Measurements from ENCODE around the gene VAMP7.
A peak's percentile ranks its signal among the peaks of the same experiment; 100 is the strongest.
"Not testable (repeated sequence)": the region's sequence is repeated elsewhere in the genome, so short reads cannot be mapped to it uniquely, and the experiment has no call there.

Gene VAMP7, protein sequence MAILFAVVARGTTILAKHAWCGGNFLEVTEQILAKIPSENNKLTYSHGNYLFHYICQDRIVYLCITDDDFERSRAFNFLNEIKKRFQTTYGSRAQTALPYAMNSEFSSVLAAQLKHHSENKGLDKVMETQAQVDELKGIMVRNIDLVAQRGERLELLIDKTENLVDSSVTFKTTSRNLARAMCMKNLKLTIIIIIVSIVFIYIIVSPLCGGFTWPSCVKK

GRCh38 chrX:155881158-155881993, at the start of gene VAMP7:
Gene VAMP7 (plus strand): TSS chrX:155881345. CDS start chrX:155889467, 8,122 bp downstream.
- peak; percentile 43 to 72 for DNase-seq

DNA sequence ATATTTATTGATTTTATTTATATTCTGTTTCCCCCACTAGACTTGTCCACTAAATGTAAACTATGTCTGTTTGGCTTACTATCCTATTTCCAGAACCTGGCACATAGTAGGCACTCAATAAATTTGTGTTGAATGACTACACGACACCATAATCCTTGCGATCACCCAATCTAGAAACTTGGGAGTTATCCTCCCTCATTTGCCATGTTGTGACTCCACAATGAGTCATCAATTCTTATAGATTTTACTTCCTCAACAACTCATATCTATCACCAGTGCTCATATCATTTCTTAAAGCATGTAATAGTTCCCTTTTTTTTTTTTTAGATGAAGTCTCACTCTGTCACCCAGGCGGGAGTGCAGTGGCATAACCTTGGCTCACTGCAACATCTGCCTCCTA, 39.9 kb upstream of the VAMP7 start:
- peak in 1 of 2 donors; percentile 43 for DNase-seq

DNA sequence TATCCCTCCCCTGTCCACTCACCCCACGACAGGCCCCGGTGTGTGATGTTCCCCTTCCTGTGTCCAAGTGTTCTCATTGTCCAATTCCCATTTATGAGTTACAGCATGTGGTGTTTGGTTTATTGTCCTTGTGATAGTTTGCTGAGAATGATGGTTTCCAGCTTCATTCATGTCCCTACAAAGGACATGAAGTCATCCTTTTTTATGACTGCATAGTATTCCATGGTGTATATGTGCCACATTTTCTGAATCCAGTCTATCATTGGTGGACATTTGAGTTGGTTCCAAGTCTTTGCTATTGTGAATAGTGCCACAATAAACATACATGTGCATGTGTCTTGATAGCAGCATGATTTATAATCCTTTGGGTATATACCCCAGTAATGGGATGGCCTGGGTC, 29.4 kb upstream of the VAMP7 start:
- DNase-seq: not testable (repeated sequence)

- DNase-seq: no peak
Measured at GRCh38 chrX:155857561-155857960, 23.6 kb upstream of the VAMP7 start.

DNA sequence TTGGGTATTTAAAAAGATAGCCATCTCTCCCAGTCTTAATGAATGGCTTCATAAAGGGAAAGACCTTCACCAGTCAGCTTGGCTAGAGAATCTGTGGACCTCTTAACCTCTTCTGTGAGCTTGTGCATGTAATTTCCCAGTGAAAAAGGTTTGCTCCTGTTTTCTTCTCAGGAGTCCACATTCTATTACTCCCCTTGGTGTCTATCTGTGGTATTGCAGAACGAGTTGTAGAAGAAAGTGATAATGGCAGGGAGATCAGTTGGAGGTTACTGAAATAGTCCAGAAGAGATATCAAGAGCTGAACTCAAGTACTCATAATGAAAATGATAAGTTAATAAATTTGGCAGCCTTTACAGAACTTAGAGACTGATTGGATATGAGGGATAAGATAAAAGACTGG, 16.5 kb upstream of the VAMP7 start:
- DNase-seq: no peak

DNA sequence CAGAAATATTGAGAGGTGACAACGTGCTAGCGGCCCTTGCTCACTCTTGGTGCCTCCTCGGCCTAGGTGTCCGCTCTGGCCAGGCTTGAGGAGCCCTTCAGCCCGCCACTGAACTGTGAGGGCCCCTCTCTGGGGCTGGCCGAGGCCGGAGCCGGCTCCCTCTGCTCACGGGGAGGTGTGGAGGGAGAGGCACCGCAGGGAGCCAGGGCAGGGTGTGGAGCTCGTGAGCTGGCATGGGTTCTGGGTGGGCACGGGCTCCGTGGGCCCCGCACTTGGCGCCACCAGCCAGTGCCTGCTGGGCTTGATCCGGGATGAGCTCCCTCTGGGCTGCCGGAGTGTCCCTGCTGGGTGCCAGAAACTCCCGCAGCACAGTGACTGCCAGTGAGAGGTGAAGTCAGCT, 16.0 kb upstream of the VAMP7 start:
- no peak for DNase-seq

- DNase-seq: no peak
Measured at GRCh38 chrX:155867821-155868220, 13.3 kb upstream of the VAMP7 start.

DNA sequence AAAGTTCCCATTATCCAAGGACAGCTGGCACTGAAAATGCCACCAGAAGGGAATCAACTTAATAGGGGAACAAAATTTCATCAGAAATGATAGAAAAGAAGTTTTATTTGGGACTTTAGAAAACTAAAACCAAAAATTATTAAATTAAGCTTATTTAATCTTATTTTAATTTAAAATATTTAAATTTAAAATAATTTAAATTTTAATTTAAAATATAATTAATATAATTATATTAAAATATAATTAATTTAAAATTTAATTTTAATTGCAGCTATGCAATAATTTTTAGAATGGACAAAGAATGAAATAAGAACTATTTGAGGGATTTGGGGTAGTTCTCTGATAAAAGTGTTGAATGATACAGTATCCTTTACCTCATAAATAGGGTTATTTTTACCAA, 10.2 kb upstream of the VAMP7 start:
- DNase-seq: no peak

GRCh38 chrX:155871934-155872333, 9.2 kb upstream of the VAMP7 start:
- DNase-seq: no peak

GRCh38 chrX:155873188-155873587, 8.0 kb upstream of the VAMP7 start:
- DNase-seq: no peak

DNA sequence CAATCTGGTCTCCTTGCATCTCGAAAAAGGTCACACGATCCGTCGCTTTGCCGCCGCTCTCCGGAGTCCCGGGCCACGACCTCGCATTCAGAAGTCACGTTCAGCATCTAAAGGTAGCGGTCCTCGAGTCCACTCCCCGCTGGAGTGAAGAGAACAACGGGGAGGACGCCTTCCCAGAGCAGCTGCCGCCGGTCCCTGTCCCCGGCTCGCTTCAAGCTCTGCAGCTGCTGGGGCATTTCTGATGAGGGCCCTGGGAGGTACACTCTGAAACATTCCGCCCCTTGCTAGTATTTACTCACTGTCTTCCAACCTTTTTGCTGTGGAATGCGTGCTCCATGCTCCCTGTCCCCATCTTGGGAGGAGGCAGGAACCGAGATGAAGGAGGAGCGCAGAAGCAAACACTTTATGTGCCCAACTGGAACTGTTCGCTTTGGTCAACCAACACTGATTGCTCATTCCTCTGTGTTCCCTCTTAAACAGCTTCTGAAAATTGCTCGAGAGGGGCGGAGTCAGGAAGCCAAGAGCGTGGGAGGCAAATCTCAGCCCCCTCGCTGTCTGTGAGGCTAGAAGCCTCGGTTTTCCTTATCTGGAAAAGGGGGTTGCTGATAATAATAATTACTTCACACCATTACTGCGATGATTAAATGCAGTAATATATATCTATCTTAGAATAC, 6.4 kb upstream of the VAMP7 start:
- DNase-seq: no peak

- DNase-seq: no peak
Measured at GRCh38 chrX:155876704-155877103, 4.4 kb upstream of the VAMP7 start.

GRCh38 chrX:155877288-155877687, 3.9 kb upstream of the VAMP7 start:
- no peak for DNase-seq

DNA sequence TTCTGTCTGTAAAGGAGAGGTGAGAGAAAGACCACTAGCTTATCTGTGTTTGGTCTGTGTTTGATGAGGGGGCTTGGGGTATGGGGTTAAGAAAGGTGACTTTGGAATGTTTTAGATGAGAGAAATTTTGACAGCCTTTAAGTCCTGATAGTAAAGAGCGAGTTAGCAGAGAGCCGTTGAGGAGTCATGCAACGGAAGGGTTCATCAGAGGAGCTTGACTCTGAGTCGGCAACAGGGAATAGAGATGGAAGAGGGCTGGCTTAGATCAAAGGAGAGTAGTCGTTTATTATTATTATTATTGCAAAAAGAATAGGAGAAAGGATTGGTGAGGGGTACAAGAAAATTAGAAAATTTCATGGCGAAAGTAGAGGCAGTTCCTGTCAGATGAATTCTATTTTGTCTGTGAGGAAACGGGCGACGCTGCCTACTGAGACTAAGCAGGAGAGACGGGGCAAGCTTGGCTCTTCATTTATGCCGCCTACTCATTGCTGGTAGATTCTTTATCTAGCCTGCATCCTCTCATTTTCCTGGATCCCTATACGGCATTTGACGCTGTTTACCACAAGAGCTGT, 473 bp upstream of the VAMP7 start:
- no peak for DNase-seq

GRCh38 chrX:155886409-155886808, 5.3 kb downstream of the VAMP7 start:
- no peak for DNase-seq

DNA sequence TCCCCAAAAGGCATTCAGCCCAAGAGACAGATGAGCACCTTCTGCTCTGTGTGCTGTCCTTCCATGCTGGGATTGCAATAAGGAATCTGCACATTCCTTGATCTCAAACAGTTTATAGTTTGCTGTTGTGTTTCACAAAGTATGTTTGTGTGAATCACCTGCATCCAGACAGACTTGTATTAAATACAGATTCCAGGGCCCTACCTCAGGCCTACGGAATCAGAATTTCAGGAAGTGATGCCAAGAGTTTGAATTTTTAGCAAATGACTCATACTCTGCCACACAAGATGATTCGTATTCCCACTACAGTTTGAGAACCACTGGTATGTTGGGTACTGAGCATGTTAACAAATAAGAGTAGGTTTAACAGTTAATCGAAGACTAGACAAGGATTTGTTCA, 7.0 kb downstream of the VAMP7 start:
- DNase-seq: peak in 1 of 2 donors; percentile 26

DNA sequence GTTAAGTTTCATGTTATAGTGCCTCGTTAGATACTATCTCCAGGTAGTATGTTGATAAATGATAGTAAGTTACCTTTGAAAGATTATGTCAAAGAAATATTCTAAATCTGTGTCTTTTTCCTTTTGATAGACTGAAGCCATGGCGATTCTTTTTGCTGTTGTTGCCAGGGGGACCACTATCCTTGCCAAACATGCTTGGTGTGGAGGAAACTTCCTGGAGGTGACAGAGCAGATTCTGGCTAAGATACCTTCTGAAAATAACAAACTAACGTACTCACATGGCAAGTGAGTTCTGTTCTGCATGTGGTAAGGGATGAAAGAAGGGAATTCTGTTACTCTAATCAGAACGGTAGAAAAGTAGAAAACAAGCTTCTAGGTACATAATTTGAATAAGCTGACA, 8.2 kb downstream of the VAMP7 start:
- no peak for DNase-seq

DNA sequence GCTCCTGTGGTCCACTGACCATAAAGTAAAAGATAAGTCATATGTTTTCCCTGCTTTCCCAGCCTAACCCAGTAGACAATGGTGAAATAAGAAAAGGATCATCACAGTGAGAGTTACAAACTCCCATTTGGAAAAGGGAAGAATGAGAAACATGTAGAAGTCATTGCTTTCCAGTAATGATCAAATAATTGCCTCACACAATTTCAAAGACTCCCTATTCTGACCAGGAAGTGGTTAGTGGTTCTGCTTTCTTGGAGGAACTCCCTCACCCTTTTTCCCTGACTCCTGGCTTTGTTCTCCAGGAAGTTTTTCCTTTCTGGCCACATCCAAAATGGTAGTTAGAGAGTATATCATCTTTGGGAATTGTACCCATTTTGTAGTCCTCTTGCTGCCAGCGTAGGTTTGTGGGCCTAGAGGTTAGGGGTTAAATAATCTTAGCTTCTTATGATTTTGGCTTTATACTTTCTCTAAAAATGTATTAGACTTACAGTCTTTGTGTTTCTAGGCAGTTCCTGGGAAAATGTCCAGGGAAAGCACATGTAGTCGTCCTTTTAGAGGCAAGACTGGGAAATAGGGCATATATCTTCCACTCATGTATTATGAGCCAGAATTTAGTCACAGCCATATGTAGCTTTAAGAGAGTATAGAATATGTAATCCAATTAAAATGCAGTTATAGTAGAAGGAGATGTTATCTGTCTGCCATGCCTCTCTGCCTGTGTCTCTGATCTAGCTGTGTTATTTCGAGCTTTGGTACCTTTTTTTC, 10.5 kb downstream of the VAMP7 start:
- no peak for DNase-seq

DNA sequence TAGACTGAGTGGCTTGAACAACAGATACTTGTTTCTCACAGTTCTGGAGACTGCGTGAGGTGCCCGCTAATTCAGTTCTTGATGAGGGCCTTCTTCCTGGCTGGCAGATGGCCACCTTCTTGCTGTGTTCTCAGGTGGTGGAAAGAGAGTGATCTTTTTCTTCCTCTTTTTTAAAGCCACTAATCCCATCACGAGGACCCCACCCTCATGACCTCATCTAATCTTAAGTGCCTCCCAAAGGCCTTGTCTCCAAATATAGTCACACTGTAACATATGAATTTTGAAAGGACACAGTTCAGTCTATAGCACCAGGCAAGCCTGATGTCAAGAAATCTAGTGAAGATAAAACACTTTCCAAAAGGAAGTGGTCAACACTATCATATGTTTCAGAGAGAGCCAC, 12.4 kb downstream of the VAMP7 start:
- DNase-seq: no peak

DNA sequence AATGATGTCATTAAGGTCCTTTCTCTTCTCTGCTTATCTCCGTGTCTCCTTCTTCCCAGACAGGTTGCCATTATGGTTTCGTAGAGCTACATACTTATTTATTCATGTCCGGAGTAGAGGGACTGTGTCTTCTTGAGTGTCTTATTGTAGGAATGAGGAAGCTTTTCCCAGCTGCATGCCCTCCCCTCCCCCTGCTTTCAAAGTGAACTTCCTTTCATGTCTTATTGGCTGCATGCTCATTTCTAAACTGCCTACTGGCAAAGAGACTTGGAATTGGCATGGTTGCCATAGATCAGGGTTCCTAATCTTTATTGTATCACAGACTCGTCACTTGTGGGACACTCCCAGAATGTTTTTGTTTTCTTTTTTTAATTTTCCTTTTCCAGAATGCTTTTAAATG, 15.4 kb downstream of the VAMP7 start:
- DNase-seq: no peak

DNA sequence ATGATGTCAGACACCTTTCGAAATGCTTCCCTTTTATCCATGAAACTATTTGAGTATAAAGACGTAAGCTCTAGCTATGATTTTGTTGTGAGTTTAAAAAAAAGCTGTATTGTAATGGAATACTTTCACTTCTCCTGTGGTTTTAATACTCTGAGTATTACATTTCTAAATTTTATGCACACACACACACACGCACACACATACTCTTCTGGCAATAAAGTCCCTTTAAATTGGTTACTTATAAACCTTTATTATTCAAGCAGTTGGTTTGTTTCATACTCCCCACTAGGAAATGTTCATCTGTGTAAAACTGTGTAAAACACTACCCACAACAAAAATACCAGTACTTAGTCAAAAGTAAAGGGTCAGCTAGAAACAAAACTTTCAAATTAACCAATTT, 18.2 kb downstream of the VAMP7 start:
- no peak for DNase-seq

GRCh38 chrX:155900765-155901164, 19.6 kb downstream of the VAMP7 start:
- no peak for DNase-seq

DNA sequence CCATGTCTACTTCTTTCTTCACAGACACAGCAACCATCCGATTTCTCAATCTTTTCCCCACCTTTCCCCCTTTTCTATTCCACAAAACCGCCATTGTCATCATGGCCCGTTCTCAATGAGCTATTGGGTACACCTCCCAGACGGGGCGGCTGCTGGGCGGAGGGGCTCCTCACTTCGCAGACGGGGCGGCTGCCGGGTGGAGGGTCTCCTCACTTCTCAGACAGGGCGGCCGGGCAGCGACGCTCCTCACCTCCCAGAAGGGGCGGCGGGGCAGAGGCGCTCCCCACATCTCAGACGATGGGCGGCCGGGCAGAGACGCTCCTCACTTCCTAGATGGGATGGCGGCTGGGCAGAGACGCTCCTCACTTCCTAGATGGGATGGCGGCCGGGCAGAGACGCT, 26.5 kb downstream of the VAMP7 start:
- DNase-seq: not testable (repeated sequence)

All from bone marrow (tissue), 2 donors.